ENCODE data around the gene PLA2G4B.

DNA sequence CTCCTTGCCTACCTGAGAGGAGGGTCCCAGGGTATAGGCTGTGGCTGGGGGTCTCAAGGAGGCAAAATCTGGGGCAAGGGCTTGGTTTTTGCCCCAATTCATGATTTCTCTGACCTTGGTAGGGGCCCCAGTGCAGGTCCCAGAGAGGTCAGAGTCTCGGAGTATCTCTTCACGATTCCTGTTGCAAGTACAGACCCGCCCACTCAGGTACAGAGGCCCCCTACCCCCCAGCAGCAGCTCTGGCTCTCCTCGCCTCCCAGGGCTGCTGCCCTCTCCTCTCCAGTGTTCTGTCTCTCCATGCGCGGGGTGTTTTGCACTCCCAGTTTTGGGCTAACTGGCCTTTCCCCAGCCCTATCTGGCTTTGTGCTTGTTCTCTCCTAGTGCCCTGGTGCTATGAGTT is 16.2 kb upstream of the PLA2G4B start:
- TF ChIP-seq, protein P1, sequence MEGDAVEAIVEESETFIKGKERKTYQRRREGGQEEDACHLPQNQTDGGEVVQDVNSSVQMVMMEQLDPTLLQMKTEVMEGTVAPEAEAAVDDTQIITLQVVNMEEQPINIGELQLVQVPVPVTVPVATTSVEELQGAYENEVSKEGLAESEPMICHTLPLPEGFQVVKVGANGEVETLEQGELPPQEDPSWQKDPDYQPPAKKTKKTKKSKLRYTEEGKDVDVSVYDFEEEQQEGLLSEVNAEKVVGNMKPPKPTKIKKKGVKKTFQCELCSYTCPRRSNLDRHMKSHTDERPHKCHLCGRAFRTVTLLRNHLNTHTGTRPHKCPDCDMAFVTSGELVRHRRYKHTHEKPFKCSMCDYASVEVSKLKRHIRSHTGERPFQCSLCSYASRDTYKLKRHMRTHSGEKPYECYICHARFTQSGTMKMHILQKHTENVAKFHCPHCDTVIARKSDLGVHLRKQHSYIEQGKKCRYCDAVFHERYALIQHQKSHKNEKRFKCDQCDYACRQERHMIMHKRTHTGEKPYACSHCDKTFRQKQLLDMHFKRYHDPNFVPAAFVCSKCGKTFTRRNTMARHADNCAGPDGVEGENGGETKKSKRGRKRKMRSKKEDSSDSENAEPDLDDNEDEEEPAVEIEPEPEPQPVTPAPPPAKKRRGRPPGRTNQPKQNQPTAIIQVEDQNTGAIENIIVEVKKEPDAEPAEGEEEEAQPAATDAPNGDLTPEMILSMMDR (IDR thresholded peaks at IDR 0.05; ENCODE audit: low read depth, low read length) = no peak
- TF ChIP-seq EZH2phosphoT487 (IDR thresholded peaks at IDR 0.05; ENCODE audit: low read depth) = no peak
